ENCODE data around the gene EMP2.

- no peak for TF ChIP-seq CTCF (IDR thresholded peaks at IDR 0.05)
- no peak for TF ChIP-seq POLR2A (IDR thresholded peaks at IDR 0.05)
These were observed 28.4 kb upstream of the EMP2 start for GRCh38 chr16:10608687-10609401.

Measured in esophagus squamous epithelium (tissue), 4 donors.